GM18870 (cell line): ENCODE measurements around the gene ATP8B1.
"Not testable (repeated sequence)": the region's sequence is repeated elsewhere in the genome, so short reads cannot be mapped to it uniquely, and the experiment has no call there.

Experiments
- ATAC-seq: cut with Tn5 transposase; IDR thresholded peaks from one replicate; pipeline ENCODE4 v1.9.1; 2021; ENCODE audit warnings: moderate library complexity; ENCODE audit not compliant: unreplicated experiment

Gene ATP8B1

GRCh38 chr18:57677262-57678211 lies 125.6 kb downstream of the ATP8B1 start:
- ATAC-seq = no peak

GRCh38 chr18:57674891-57675290 lies 128.2 kb downstream of the ATP8B1 start:
- ATAC-seq = no peak

GRCh38 chr18:57670046-57670445 lies 133.1 kb downstream of the ATP8B1 start:
- no peak for ATAC-seq

- ATAC-seq = no peak
Observed at GRCh38 chr18:57668021-57668420, 135.1 kb downstream of the ATP8B1 start.

GRCh38 chr18:57666818-57667497 lies 136.2 kb downstream of the ATP8B1 start:
- ATAC-seq = no peak

- ATAC-seq = no peak
Observed at GRCh38 chr18:57664568-57665165, 138.4 kb downstream of the ATP8B1 start.

GRCh38 chr18:57660961-57661360 lies 142.2 kb downstream of the ATP8B1 start:
- no peak for ATAC-seq

- ATAC-seq = no peak
Observed at GRCh38 chr18:57659460-57660102, 143.5 kb downstream of the ATP8B1 start.

- no peak for ATAC-seq
Observed at GRCh38 chr18:57657542-57657941, 145.6 kb downstream of the ATP8B1 start.

GRCh38 chr18:57655740-57656139 lies 147.4 kb downstream of the ATP8B1 start:
- ATAC-seq = no peak

GRCh38 chr18:57651914-57652313 lies 151.2 kb downstream of the ATP8B1 start:
- ATAC-seq = no peak

- ATAC-seq = peak; percentile 97
Observed at GRCh38 chr18:57649556-57650500, 153.3 kb downstream of the ATP8B1 start.

GRCh38 chr18:57648414-57648813 lies 154.7 kb downstream of the ATP8B1 start:
- ATAC-seq = no peak

- no peak for ATAC-seq
Observed at GRCh38 chr18:57644540-57644939, 158.6 kb downstream of the ATP8B1 start.

- ATAC-seq = not testable (repeated sequence)
Observed at GRCh38 chr18:57643726-57644125, 159.4 kb downstream of the ATP8B1 start.

GRCh38 chr18:57642462-57642861 lies 160.7 kb downstream of the ATP8B1 start:
- ATAC-seq = not testable (repeated sequence)

- ATAC-seq = no peak
Observed at GRCh38 chr18:57640749-57641148, 162.4 kb downstream of the ATP8B1 start.

- no peak for ATAC-seq
Observed at GRCh38 chr18:57640236-57640635, 162.9 kb downstream of the ATP8B1 start.

- no peak for ATAC-seq
Observed at GRCh38 chr18:57635003-57635822, 167.9 kb downstream of the ATP8B1 start.
